HG03565 (cell line): ENCODE results near the gene CHIT1.

Experiments used
- ATAC-seq: cut with Tn5 transposase; IDR thresholded peaks from one replicate; pipeline ENCODE4 v1.9.1; 2021; ENCODE audit warnings: mild to moderate bottlenecking, moderate library complexity; ENCODE audit not compliant: unreplicated experiment

CHIT1 gene

GRCh38 chr1:203217668-203218067 lies 11.8 kb downstream of the CHIT1 start:
- no peak for ATAC-seq

- ATAC-seq = no peak
These were observed 12.3 kb downstream of the CHIT1 start for GRCh38 chr1:203217139-203217655.

- no peak for ATAC-seq
These were observed 13.0 kb downstream of the CHIT1 start for GRCh38 chr1:203216274-203217138.

- ATAC-seq = no peak
These were observed 13.9 kb downstream of the CHIT1 start for GRCh38 chr1:203215573-203215972.

- no peak for ATAC-seq
These were observed 14.6 kb downstream of the CHIT1 start for GRCh38 chr1:203214871-203215270.

- ATAC-seq = no peak
These were observed 16.3 kb downstream of the CHIT1 start for GRCh38 chr1:203213126-203213525.

- ATAC-seq = no peak
These were observed 17.7 kb downstream of the CHIT1 start for GRCh38 chr1:203211812-203212211.

- ATAC-seq = no peak
These were observed 18.5 kb downstream of the CHIT1 start for GRCh38 chr1:203210988-203211387.

- ATAC-seq = no peak
These were observed 19.1 kb downstream of the CHIT1 start for GRCh38 chr1:203210350-203210749.

GRCh38 chr1:203208181-203208580 lies 21.3 kb downstream of the CHIT1 start:
- ATAC-seq = no peak

- ATAC-seq = no peak
These were observed 21.7 kb downstream of the CHIT1 start for GRCh38 chr1:203207751-203208150.

GRCh38 chr1:203206129-203206687 lies 23.3 kb downstream of the CHIT1 start:
- no peak for ATAC-seq

GRCh38 chr1:203204756-203205155 lies 24.7 kb downstream of the CHIT1 start:
- ATAC-seq = no peak

- ATAC-seq = no peak
These were observed 26.8 kb downstream of the CHIT1 start for GRCh38 chr1:203202431-203203245.

GRCh38 chr1:203201516-203202205 lies 27.8 kb downstream of the CHIT1 start:
- ATAC-seq = no peak

GRCh38 chr1:203200916-203201315 lies 28.6 kb downstream of the CHIT1 start:
- no peak for ATAC-seq

- ATAC-seq = no peak
These were observed 29.5 kb downstream of the CHIT1 start for GRCh38 chr1:203199816-203200571.

GRCh38 chr1:203199481-203199815 lies 30.0 kb downstream of the CHIT1 start:
- no peak for ATAC-seq

- ATAC-seq = no peak
These were observed 30.5 kb downstream of the CHIT1 start for GRCh38 chr1:203199002-203199401.

- ATAC-seq = no peak
These were observed 31.8 kb downstream of the CHIT1 start for GRCh38 chr1:203197625-203198024.
